Keratinocyte (primary cell): ENCODE data around the gene LRRC74B.
"Not testable (repeated sequence)": the region's sequence is repeated elsewhere in the genome, so short reads cannot be mapped to it uniquely, and the experiment has no call there.

Experiments used
- EZH2 ChIP-seq: IDR thresholded peaks from one replicate; pipeline ENCODE4 v1.6.1; 2012; ENCODE audit warnings: inconsistent platforms, mild to moderate bottlenecking, low read length, moderate library complexity
- TF ChIP-seq, protein P1 (sequence below), 3 experiments: IDR thresholded peaks in 1 of 3; conservative IDR thresholded peaks in 1 of 3; optimal IDR thresholded peaks in 1 of 3; 2 replicates in 2 of 3; 3 replicates in 1 of 3; pipeline versions ENCODE3 to v1.5.1; 2011; ENCODE audit warnings: low read length in 3 of 3, mild to moderate bottlenecking in 3 of 3, moderate library complexity in 2 of 3, control low read depth in 1 of 3, inconsistent platforms in 1 of 3; ENCODE audit not compliant: insufficient read depth in 2 of 3; ENCODE audit errors: extremely low read depth in 1 of 3

- TF ChIP-seq, protein P1, sequence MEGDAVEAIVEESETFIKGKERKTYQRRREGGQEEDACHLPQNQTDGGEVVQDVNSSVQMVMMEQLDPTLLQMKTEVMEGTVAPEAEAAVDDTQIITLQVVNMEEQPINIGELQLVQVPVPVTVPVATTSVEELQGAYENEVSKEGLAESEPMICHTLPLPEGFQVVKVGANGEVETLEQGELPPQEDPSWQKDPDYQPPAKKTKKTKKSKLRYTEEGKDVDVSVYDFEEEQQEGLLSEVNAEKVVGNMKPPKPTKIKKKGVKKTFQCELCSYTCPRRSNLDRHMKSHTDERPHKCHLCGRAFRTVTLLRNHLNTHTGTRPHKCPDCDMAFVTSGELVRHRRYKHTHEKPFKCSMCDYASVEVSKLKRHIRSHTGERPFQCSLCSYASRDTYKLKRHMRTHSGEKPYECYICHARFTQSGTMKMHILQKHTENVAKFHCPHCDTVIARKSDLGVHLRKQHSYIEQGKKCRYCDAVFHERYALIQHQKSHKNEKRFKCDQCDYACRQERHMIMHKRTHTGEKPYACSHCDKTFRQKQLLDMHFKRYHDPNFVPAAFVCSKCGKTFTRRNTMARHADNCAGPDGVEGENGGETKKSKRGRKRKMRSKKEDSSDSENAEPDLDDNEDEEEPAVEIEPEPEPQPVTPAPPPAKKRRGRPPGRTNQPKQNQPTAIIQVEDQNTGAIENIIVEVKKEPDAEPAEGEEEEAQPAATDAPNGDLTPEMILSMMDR (optimal IDR thresholded peaks at IDR 0.05 in 1 of 3, IDR thresholded peaks at IDR 0.05 in 1 of 3, conservative IDR thresholded peaks at IDR 0.05 in 1 of 3; ENCODE audit: extremely low read depth in 1 of 3, insufficient read depth in 2 of 3, low read length in 3 of 3): not testable (repeated sequence)
- TF ChIP-seq EZH2: not testable (repeated sequence)
Observed at GRCh38 chr22:21061660-21062321, 16.0 kb downstream of the LRRC74B start.
